Ascending aorta (tissue), 2 donors: ENCODE results near the gene B3GNT5. TPM values are rescaled to one million over a fixed set of nuclear protein-coding genes. Genes with fewer than 3 reads are reported as not detected.

Source experiments
- DNase-seq, 2 donors: peaks; one replicate each; pipeline ENCODE4 v3.0.0-alpha.2; 2019; ENCODE audit warnings: low spot score in 2 of 2
- H3K27ac ChIP-seq, 2 donors: fragments of 200-600 bp; sonication (generic); one replicate each; pipeline ENCODE4 v1.5.1; 2016 to 2017; ENCODE audit warnings: mild to moderate bottlenecking in 1 of 2
- H3K27me3 ChIP-seq: fragments of 200-600 bp; sonication (generic); one replicate; pipeline ENCODE4 v1.5.1; 2017
- H3K36me3 ChIP-seq, 2 donors: fragments of 200-600 bp; sonication (generic); one replicate each; pipeline ENCODE4 v1.5.1; 2016
- H3K4me1 ChIP-seq, 2 donors: fragments of 200-600 bp; sonication (generic); one replicate each; pipeline ENCODE4 v1.5.1; 2016 to 2017; ENCODE audit warnings: mild to moderate bottlenecking in 1 of 2
- H3K4me3 ChIP-seq, 2 donors: fragments of 200-600 bp; sonication (generic); one replicate each; pipeline ENCODE4 v1.5.1; 2016 to 2017; ENCODE audit warnings: mild to moderate bottlenecking in 1 of 2
- H3K9me3 ChIP-seq, 2 donors: fragments of 200-600 bp; sonication (generic); one replicate each; pipeline ENCODE4 v1.5.1; 2016
- intact Hi-C: fragments of 100-400 bp; cut with DNase I; formaldehyde crosslinking; loops from one replicate; pipeline ENCODE4 v1.15.1; 2023
- total RNA-seq: library from RNA; depleted of rRNA; stranded (reverse); fragments of >200 nt; gene quantifications from one replicate; pipeline ENCODE4 v1.1.0, GENCODE V29; 2016
- TF ChIP-seq, protein P1 (sequence below), 3 experiments: fragments of 200-600 bp in 2 of 3; fragments of 450-650 bp in 1 of 3; sonication (generic) in 2 of 3; IDR thresholded peaks; one replicate each; pipeline ENCODE4 v1.5.1; 2016 to 2019; ENCODE audit warnings: antibody characterized with exemption in 3 of 3, mild to moderate bottlenecking in 1 of 3, moderate library complexity in 1 of 3

The B3GNT5 gene
- total RNA-seq, 1 donor from 2014 or later, result 0.11 TPM

DNA sequence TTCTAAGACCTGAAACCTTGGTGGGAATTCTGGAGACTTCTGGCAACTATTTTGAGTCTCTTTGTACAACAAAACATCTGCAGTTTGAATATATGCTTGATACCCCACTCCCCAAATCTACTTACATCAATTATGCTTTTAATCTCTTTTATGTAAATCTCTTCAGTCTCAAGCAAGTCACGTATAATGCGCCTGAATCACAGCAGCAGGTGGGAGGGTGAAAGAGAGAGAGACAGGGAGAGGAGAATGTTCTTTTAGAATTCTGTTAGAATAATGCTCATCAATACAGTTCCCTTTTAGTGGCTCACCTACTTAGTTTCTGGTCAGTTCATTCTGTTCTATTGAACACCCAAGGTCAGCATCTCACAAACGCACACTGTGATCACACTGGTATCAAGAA is 22.2 kb upstream of the B3GNT5 start:
- no peaks in the 10 kb centered on the region for H3K9me3 ChIP-seq
- H3K4me1 ChIP-seq, result no peaks in the 10 kb centered on the region
- no peak overlapping the region for H3K4me3 ChIP-seq
- no peaks in the 10 kb centered on the region for H3K27me3 ChIP-seq
- intact Hi-C loops, result no loop called here
- DNase-seq, result no peak
- no peaks in the 10 kb centered on the region for H3K36me3 ChIP-seq
- TF ChIP-seq, protein P1, sequence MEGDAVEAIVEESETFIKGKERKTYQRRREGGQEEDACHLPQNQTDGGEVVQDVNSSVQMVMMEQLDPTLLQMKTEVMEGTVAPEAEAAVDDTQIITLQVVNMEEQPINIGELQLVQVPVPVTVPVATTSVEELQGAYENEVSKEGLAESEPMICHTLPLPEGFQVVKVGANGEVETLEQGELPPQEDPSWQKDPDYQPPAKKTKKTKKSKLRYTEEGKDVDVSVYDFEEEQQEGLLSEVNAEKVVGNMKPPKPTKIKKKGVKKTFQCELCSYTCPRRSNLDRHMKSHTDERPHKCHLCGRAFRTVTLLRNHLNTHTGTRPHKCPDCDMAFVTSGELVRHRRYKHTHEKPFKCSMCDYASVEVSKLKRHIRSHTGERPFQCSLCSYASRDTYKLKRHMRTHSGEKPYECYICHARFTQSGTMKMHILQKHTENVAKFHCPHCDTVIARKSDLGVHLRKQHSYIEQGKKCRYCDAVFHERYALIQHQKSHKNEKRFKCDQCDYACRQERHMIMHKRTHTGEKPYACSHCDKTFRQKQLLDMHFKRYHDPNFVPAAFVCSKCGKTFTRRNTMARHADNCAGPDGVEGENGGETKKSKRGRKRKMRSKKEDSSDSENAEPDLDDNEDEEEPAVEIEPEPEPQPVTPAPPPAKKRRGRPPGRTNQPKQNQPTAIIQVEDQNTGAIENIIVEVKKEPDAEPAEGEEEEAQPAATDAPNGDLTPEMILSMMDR (IDR thresholded peaks at IDR 0.05), result no peak
- H3K27ac ChIP-seq, result no peak overlapping the region

DNA sequence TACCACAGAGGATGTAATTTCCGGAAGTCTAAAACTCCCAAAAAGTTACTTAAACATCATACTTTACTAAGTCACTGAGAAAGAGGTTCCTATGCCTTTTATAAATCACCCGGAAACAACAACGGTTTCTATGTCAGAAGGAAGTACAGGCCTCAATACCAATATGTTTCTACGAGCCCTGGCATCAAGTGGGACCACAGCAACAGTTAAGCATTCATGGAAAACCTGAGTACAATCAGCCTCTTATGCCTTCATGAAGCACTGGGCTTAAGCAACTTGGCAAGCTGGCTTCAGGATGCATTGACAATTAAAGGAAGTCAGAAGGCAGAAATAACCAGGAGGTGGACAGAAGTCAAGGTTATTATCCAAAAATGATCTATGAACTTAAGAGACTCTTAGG is 19.1 kb upstream of the B3GNT5 start:
- no peaks in the 10 kb centered on the region for H3K36me3 ChIP-seq
- TF ChIP-seq, protein P1 (IDR thresholded peaks at IDR 0.05), result no peak
- H3K27ac ChIP-seq, result no peak overlapping the region
- no peak overlapping the region for H3K4me3 ChIP-seq
- no peaks in the 10 kb centered on the region for H3K27me3 ChIP-seq
- intact Hi-C loops, result no loop called here
- no peaks in the 10 kb centered on the region for H3K4me1 ChIP-seq
- no peaks in the 10 kb centered on the region for H3K9me3 ChIP-seq
- DNase-seq, result no peak

DNA sequence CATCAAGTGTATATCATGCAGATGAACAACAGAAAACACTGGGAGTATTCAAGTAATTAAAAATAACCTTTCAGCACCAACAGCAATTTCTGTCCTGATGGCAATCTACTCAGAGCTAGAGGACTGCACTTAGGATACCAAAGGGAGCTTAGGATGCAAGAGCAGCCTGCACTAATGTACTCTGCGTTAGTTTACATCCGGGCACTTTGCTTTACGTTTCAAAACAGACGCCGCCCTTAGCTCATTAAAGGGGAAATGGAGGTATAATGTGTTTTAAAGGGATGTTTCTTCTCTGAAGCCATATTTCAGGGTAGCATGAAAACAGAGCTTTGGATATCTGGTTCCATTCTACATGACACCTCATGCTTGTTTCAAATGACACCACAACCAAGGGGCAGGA is 14.0 kb upstream of the B3GNT5 start:
- DNase-seq, result no peak
- H3K36me3 ChIP-seq, result no peaks in the 10 kb centered on the region
- intact Hi-C loops, result no loop called here
- H3K4me1 ChIP-seq, result no peaks in the 10 kb centered on the region
- H3K9me3 ChIP-seq, result no peaks in the 10 kb centered on the region
- H3K27ac ChIP-seq, result no peak overlapping the region
- H3K27me3 ChIP-seq, result no peaks in the 10 kb centered on the region
- TF ChIP-seq, protein P1 (IDR thresholded peaks at IDR 0.05), result no peak
- no peak overlapping the region for H3K4me3 ChIP-seq

DNA sequence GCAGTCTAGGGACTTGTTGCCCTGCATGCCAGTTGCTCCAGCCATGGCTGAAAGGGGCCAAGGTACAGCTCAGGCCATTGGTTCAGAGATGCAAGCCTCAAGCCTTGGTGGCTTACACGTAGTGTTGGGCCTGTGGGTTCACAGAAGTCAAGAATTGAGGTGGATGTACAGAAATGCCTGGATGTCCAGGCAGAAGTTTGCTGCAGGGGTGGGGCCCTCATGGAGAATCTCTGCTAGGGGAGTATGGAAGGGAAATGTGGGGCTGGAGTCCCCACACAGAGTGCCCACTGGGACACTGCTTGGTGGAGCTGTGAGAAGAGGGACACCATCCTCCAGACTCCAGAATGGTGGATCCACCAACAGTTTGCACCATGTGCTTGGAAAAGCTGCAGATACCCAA is 10.6 kb upstream of the B3GNT5 start:
- no peak overlapping the region for H3K4me3 ChIP-seq
- H3K36me3 ChIP-seq, result no peaks in the 10 kb centered on the region
- no peak for DNase-seq
- no peaks in the 10 kb centered on the region for H3K4me1 ChIP-seq
- TF ChIP-seq, protein P1 (IDR thresholded peaks at IDR 0.05), result no peak
- intact Hi-C loops, result no loop called here
- no peaks in the 10 kb centered on the region for H3K9me3 ChIP-seq
- no peaks in the 10 kb centered on the region for H3K27me3 ChIP-seq
- H3K27ac ChIP-seq, result no peak overlapping the region

DNA sequence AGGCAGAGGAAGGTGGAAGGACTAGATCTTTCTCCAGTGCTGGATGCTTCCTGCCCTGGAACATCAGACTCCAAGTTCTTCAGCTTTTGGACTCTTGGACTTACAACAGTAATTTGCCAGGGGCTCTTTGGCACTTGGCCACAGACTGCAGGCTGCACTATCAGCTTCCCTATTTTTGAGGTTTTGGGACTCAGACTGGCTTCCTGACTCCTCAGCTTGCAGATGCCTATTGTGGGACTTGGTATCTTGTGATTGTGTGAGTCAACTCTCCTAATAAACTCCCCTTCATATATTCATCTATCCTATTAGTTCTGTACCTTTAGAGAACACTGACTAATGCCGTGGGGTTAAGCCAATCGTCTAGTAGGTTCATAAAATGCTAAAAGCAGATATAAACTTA is 8.8 kb upstream of the B3GNT5 start:
- H3K4me3 ChIP-seq, result no peak overlapping the region
- H3K4me1 ChIP-seq, result no peaks in the 10 kb centered on the region
- no peaks in the 10 kb centered on the region for H3K9me3 ChIP-seq
- no peaks in the 10 kb centered on the region for H3K36me3 ChIP-seq
- intact Hi-C loops, result no loop called here
- H3K27ac ChIP-seq, result no peak overlapping the region
- TF ChIP-seq, protein P1 (IDR thresholded peaks at IDR 0.05), result no peak
- peak in 1 of 2 donors; percentile 76 for DNase-seq
- H3K27me3 ChIP-seq, result no peaks in the 10 kb centered on the region

DNA sequence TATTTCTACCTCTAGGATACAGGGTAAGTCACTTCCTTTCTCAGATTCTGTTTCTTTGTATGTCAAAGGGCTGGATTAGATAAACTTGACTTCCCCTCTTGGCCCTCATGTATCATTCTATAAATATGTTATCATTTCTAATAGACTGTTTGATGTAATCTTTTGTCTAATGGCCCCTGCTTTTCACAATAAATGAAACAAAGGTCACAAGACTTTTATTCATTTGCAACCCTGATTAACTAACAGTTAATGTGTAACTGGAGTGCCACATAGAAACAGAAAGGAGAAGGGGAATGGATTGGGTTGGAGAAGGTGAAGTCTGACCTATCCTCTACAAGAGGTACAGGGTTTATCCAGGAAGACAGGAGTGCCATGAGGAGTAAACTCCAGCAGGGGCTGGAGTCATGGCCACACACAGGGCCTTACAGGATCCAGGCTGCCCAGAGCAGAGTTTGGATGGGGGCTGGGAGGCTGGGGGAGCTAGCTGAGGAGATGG is 8.0 kb upstream of the B3GNT5 start:
- intact Hi-C loops, result no loop called here
- no peak for DNase-seq

More for the DNA sequence above, 8.0 kb upstream of the B3GNT5 start:
- H3K27ac ChIP-seq, result no peak overlapping the region
- TF ChIP-seq, protein P1 (IDR thresholded peaks at IDR 0.05), result no peak
- H3K9me3 ChIP-seq, result no peaks in the 10 kb centered on the region
- H3K4me3 ChIP-seq, result no peak overlapping the region
- H3K36me3 ChIP-seq, result no peaks in the 10 kb centered on the region
- no peaks in the 10 kb centered on the region for H3K27me3 ChIP-seq
- no peaks in the 10 kb centered on the region for H3K4me1 ChIP-seq
